Loucy (cell line): ENCODE results near the gene HYAL3.
"Not testable (repeated sequence)": the region's sequence is repeated elsewhere in the genome, so short reads cannot be mapped to it uniquely, and the experiment has no call there.

ENCODE experiments used
- H2AFZ ChIP-seq: fragments of 200-600 bp; sonication (generic); 2 replicates; pipeline ENCODE4 v1.6.0; 2016; ENCODE audit warnings: antibody characterized with exemption, mild to moderate bottlenecking, low read length, moderate library complexity
- H3F3A ChIP-seq: fragments of 200-600 bp; 2 replicates; pipeline ENCODE4 v1.6.0; 2016; ENCODE audit warnings: antibody characterized with exemption, low read depth, mild to moderate bottlenecking
- H3K27me3 ChIP-seq: fragments of 200-600 bp; sonication (generic); 2 replicates; pipeline ENCODE4 v1.6.1; 2014; ENCODE audit warnings: low read length, mild to moderate bottlenecking; ENCODE audit not compliant: insufficient read depth, poor library complexity, severe bottlenecking
- H3K36me3 ChIP-seq: fragments of 200-600 bp; sonication (generic); 2 replicates; pipeline ENCODE4 v1.6.1; 2016; ENCODE audit warnings: low read length; ENCODE audit not compliant: insufficient read depth
- H3K4me1 ChIP-seq: fragments of 200-600 bp; sonication (generic); 2 replicates; pipeline ENCODE4 v1.5.1; 2014; ENCODE audit warnings: low read length, mild to moderate bottlenecking; ENCODE audit not compliant: insufficient read depth, poor library complexity, severe bottlenecking
- H3K4me2 ChIP-seq: fragments of 200-600 bp; sonication (generic); 2 replicates; pipeline ENCODE4 v1.6.0; 2014; ENCODE audit warnings: antibody characterized with exemption, low read length, low read depth, mild to moderate bottlenecking; ENCODE audit not compliant: poor library complexity, severe bottlenecking
- H3K4me3 ChIP-seq: fragments of 200-600 bp; sonication (generic); 2 replicates; pipeline ENCODE4 v1.5.1; 2014; ENCODE audit warnings: low read length, mild to moderate bottlenecking, mixed read lengths; ENCODE audit not compliant: poor library complexity, severe bottlenecking
- H3K79me2 ChIP-seq: fragments of 200-600 bp; sonication (generic); 2 replicates; pipeline ENCODE4 v1.6.1; 2014; ENCODE audit warnings: low read length; ENCODE audit not compliant: insufficient read depth
- H3K9ac ChIP-seq: fragments of 200-600 bp; sonication (generic); 2 replicates; pipeline ENCODE4 v1.6.0; 2014; ENCODE audit warnings: mild to moderate bottlenecking, low read depth, low read length, moderate library complexity; ENCODE audit not compliant: poor library complexity, severe bottlenecking
- H3K9me2 ChIP-seq: fragments of 200-600 bp; sonication (generic); replicated peaks from 2 replicates; pipeline ENCODE4 v1.6.1; 2016; ENCODE audit warnings: low read depth, low read length, mixed read lengths
- H3K9me3 ChIP-seq: fragments of 200-600 bp; sonication (generic); 2 replicates; pipeline ENCODE4 v1.6.1; 2014; ENCODE audit warnings: mild to moderate bottlenecking, antibody characterized with exemption, low read length, low read depth; ENCODE audit not compliant: insufficient read depth
- H4K20me1 ChIP-seq: fragments of 200-600 bp; sonication (generic); 2 replicates; pipeline ENCODE4 v1.6.0; 2014; ENCODE audit warnings: antibody characterized with exemption, low read length, mild to moderate bottlenecking; ENCODE audit not compliant: insufficient read depth, poor library complexity, severe bottlenecking
- CTCF ChIP-seq: fragments of 200-600 bp; sonication (generic); conservative IDR thresholded peaks from 2 replicates; pipeline ENCODE4 v1.5.1; 2014; ENCODE audit warnings: mild to moderate bottlenecking, antibody characterized with exemption, low read length
- EZH2phosphoT487 ChIP-seq: fragments of 200-600 bp; IDR thresholded peaks from 2 replicates; pipeline ENCODE4 v1.6.1; 2018; ENCODE audit warnings: antibody characterized with exemption, mild to moderate bottlenecking, moderate library complexity, borderline replicate concordance

The HYAL3 gene

GRCh38 chr3:50274371-50275104 lies 24.7 kb downstream of the HYAL3 start:
- Histone ChIP-seq H3K36me3 (no peaks in the 10 kb centered on the region), H3K79me2 (no peaks in the 10 kb centered on the region), H3F3A (no peaks in the 10 kb centered on the region), H4K20me1 (no peaks in the 10 kb centered on the region), H3K4me1 (no peaks in the 10 kb centered on the region), H3K9ac (no peak overlapping the region), H3K4me2 (no peak overlapping the region), H2AFZ (0 out of 2 replicates have a peak overlapping the region, but pooled peaks have one; percentile 44), H3K9me2 (no peaks in the 10 kb centered on the region), H3K9me3 (no peaks in the 10 kb centered on the region), H3K27me3 (no peaks in the 10 kb centered on the region), H3K4me3 (no peak overlapping the region)
- peak; percentile 98 for TF ChIP-seq CTCF
- no peak for TF ChIP-seq EZH2phosphoT487

GRCh38 chr3:50273689-50274065 lies 25.5 kb downstream of the HYAL3 start:
- Histone ChIP-seq H3K4me1 (no peaks in the 10 kb centered on the region), H3K4me2 (no peak overlapping the region), H3K9me3 (no peaks in the 10 kb centered on the region), H3K27me3 (no peaks in the 10 kb centered on the region), H3K4me3 (no peak overlapping the region), H3K36me3 (no peaks in the 10 kb centered on the region), H3K9me2 (no peaks in the 10 kb centered on the region), H2AFZ (no peak overlapping the region), H3K79me2 (no peaks in the 10 kb centered on the region), H4K20me1 (no peaks in the 10 kb centered on the region), H3F3A (no peaks in the 10 kb centered on the region), H3K9ac (no peak overlapping the region)
- TF ChIP-seq CTCF (no peak), EZH2phosphoT487 (no peak)

- no peak overlapping the region for H3K4me3 ChIP-seq
- no peaks in the 10 kb centered on the region for H3F3A ChIP-seq
- no peaks in the 10 kb centered on the region for H4K20me1 ChIP-seq
- H3K9me2 ChIP-seq: no peaks in the 10 kb centered on the region
- no peaks in the 10 kb centered on the region for H3K4me1 ChIP-seq
- no peak overlapping the region for H3K4me2 ChIP-seq
- H3K9me3 ChIP-seq: no peaks in the 10 kb centered on the region
- H3K9ac ChIP-seq: no peak overlapping the region
- no peaks in the 10 kb centered on the region for H3K27me3 ChIP-seq
- peak; percentile 87 for TF ChIP-seq CTCF
- TF ChIP-seq EZH2phosphoT487: no peak
- H2AFZ ChIP-seq: no peak overlapping the region
- no peaks in the 10 kb centered on the region for H3K79me2 ChIP-seq
- H3K36me3 ChIP-seq: no peaks in the 10 kb centered on the region
These were observed 26.1 kb downstream of the HYAL3 start for GRCh38 chr3:50272911-50273688.

- H3K9me3 ChIP-seq, H3F3A ChIP-seq, H3K9ac ChIP-seq, H3K4me3 ChIP-seq, H3K9me2 ChIP-seq, H3K27me3 ChIP-seq, H3K4me2 ChIP-seq, H4K20me1 ChIP-seq, H3K36me3 ChIP-seq, H2AFZ ChIP-seq, H3K4me1 ChIP-seq, H3K79me2 ChIP-seq: not testable (repeated sequence)
These were observed 26.7 kb downstream of the HYAL3 start for GRCh38 chr3:50272538-50272910.
